ENCODE measurements around the gene UBTD1. TPM values are rescaled to one million over a fixed set of nuclear protein-coding genes. Genes with fewer than 3 reads are reported as not detected.
"Not testable (repeated sequence)": the region's sequence is repeated elsewhere in the genome, so short reads cannot be mapped to it uniquely, and the experiment has no call there.

Gene UBTD1
- polyA plus RNA-seq, 4 donors: 1.1 to 7.6 (median 4.8) TPM

- peak in 1 of 2 donors; percentile 11 for DNase-seq
- Histone ChIP-seq H3K4me3 (ENCODE audit: low read depth in 1 of 3, low read length in 3 of 3) (no peak overlapping the region), H3K27me3 (ENCODE audit: control insufficient read depth in 3 of 3, insufficient read depth in 3 of 3, low read length in 3 of 3) (no peaks in the 10 kb centered on the region), H3K36me3 (ENCODE audit: control insufficient read depth in 3 of 3, insufficient read depth in 2 of 3, low read depth in 1 of 3, low read length in 3 of 3) (no peaks in the 10 kb centered on the region), H3K4me1 (ENCODE audit: control insufficient read depth in 3 of 3, insufficient read depth in 2 of 3, low read depth in 1 of 3, low read length in 2 of 3) (no peaks in the 10 kb centered on the region), H3K9me3 (ENCODE audit: control insufficient read depth in 2 of 2, insufficient read depth in 1 of 2, low read depth in 1 of 2, low read length in 1 of 2) (peaks cover 0 to 1% of the 10 kb centered on the region in 2 donors), H3K27ac (ENCODE audit: low read depth in 1 of 3, low read length in 2 of 3) (no peak overlapping the region)
- 68 to 70% (median 69%) methylated on average over 13 of the region's 13 CpGs for WGBS, 3 donors
- no peak for FAIRE-seq
These were observed 51.0 kb downstream of the UBTD1 start for GRCh38 chr10:97549587-97550322.

GRCh38 chr10:97550336-97551149 is 51.8 kb downstream of the UBTD1 start:
- no peak for FAIRE-seq
- no peak for DNase-seq
- Histone ChIP-seq H3K9me3 (ENCODE audit: control insufficient read depth in 2 of 2, insufficient read depth in 1 of 2, low read depth in 1 of 2, low read length in 1 of 2) (peaks cover 0 to 6% of the 10 kb centered on the region in 2 donors), H3K4me3 (ENCODE audit: low read depth in 1 of 3, low read length in 3 of 3) (no peak overlapping the region), H3K36me3 (ENCODE audit: control insufficient read depth in 3 of 3, insufficient read depth in 2 of 3, low read depth in 1 of 3, low read length in 3 of 3) (no peaks in the 10 kb centered on the region), H3K27me3 (ENCODE audit: control insufficient read depth in 3 of 3, insufficient read depth in 3 of 3, low read length in 3 of 3) (no peaks in the 10 kb centered on the region), H3K4me1 (ENCODE audit: control insufficient read depth in 3 of 3, insufficient read depth in 2 of 3, low read depth in 1 of 3, low read length in 2 of 3) (no peaks in the 10 kb centered on the region), H3K27ac (ENCODE audit: low read depth in 1 of 3, low read length in 2 of 3) (no peak overlapping the region)
- WGBS, 3 donors: 85 to 89% (median 88%) methylated on average over 10 of the region's 10 CpGs

- Histone ChIP-seq H3K27ac (ENCODE audit: low read depth in 1 of 3, low read length in 2 of 3) (no peak overlapping the region), H3K4me3 (ENCODE audit: low read depth in 1 of 3, low read length in 3 of 3) (no peak overlapping the region), H3K9me3 (ENCODE audit: control insufficient read depth in 2 of 2, insufficient read depth in 1 of 2, low read depth in 1 of 2, low read length in 1 of 2) (peaks cover 0 to 6% of the 10 kb centered on the region in 2 donors), H3K4me1 (ENCODE audit: control insufficient read depth in 3 of 3, insufficient read depth in 2 of 3, low read depth in 1 of 3, low read length in 2 of 3) (no peaks in the 10 kb centered on the region), H3K36me3 (ENCODE audit: control insufficient read depth in 3 of 3, insufficient read depth in 2 of 3, low read depth in 1 of 3, low read length in 3 of 3) (no peaks in the 10 kb centered on the region), H3K27me3 (ENCODE audit: control insufficient read depth in 3 of 3, insufficient read depth in 3 of 3, low read length in 3 of 3) (no peaks in the 10 kb centered on the region)
- 85 to 95% (median 87%) methylated on average over 6 of the region's 6 CpGs for WGBS, 3 donors
- FAIRE-seq: no peak
- DNase-seq: no peak
These were observed 52.5 kb downstream of the UBTD1 start for GRCh38 chr10:97551271-97551670.

GRCh38 chr10:97553575-97554031 is 54.9 kb downstream of the UBTD1 start:
- Histone ChIP-seq H3K27me3 (ENCODE audit: control insufficient read depth in 3 of 3, insufficient read depth in 3 of 3, low read length in 3 of 3) (no peaks in the 10 kb centered on the region), H3K4me3 (ENCODE audit: low read depth in 1 of 3, low read length in 3 of 3) (no peak overlapping the region), H3K36me3 (ENCODE audit: control insufficient read depth in 3 of 3, insufficient read depth in 2 of 3, low read depth in 1 of 3, low read length in 3 of 3) (no peaks in the 10 kb centered on the region), H3K4me1 (ENCODE audit: control insufficient read depth in 3 of 3, insufficient read depth in 2 of 3, low read depth in 1 of 3, low read length in 2 of 3) (no peaks in the 10 kb centered on the region), H3K9me3 (ENCODE audit: control insufficient read depth in 2 of 2, insufficient read depth in 1 of 2, low read depth in 1 of 2, low read length in 1 of 2) (peaks cover 0 to 6% of the 10 kb centered on the region in 2 donors), H3K27ac (ENCODE audit: low read depth in 1 of 3, low read length in 2 of 3) (no peak overlapping the region)
- no peak for FAIRE-seq
- DNase-seq: peak; percentile 58 to 59
- 16 to 25% (median 18%) methylated on average over 6 of the region's 6 CpGs for WGBS, 3 donors

GRCh38 chr10:97554336-97554735 is 55.6 kb downstream of the UBTD1 start:
- H3K4me1 ChIP-seq (ENCODE audit: control insufficient read depth in 3 of 3, insufficient read depth in 2 of 3, low read depth in 1 of 3, low read length in 2 of 3); FAIRE-seq; H3K27ac ChIP-seq (ENCODE audit: low read depth in 1 of 3, low read length in 2 of 3); H3K4me3 ChIP-seq (ENCODE audit: low read depth in 1 of 3, low read length in 3 of 3); DNase-seq; H3K9me3 ChIP-seq (ENCODE audit: control insufficient read depth in 2 of 2, insufficient read depth in 1 of 2, low read depth in 1 of 2, low read length in 1 of 2); H3K36me3 ChIP-seq (ENCODE audit: control insufficient read depth in 3 of 3, insufficient read depth in 2 of 3, low read depth in 1 of 3, low read length in 3 of 3); H3K27me3 ChIP-seq (ENCODE audit: control insufficient read depth in 3 of 3, insufficient read depth in 3 of 3, low read length in 3 of 3): not testable (repeated sequence)
- WGBS, 3 donors: 93 to 94% (median 93%) methylated on average over 5 of the region's 5 CpGs

GRCh38 chr10:97555541-97555940 is 56.8 kb downstream of the UBTD1 start:
- WGBS, 3 donors: 89 to 99% (median 93%) methylated on average over 7 to 10 of the region's 10 CpGs
- FAIRE-seq; H3K4me3 ChIP-seq (ENCODE audit: low read depth in 1 of 3, low read length in 3 of 3); DNase-seq; H3K27ac ChIP-seq (ENCODE audit: low read depth in 1 of 3, low read length in 2 of 3); H3K9me3 ChIP-seq (ENCODE audit: control insufficient read depth in 2 of 2, insufficient read depth in 1 of 2, low read depth in 1 of 2, low read length in 1 of 2); H3K27me3 ChIP-seq (ENCODE audit: control insufficient read depth in 3 of 3, insufficient read depth in 3 of 3, low read length in 3 of 3); H3K36me3 ChIP-seq (ENCODE audit: control insufficient read depth in 3 of 3, insufficient read depth in 2 of 3, low read depth in 1 of 3, low read length in 3 of 3); H3K4me1 ChIP-seq (ENCODE audit: control insufficient read depth in 3 of 3, insufficient read depth in 2 of 3, low read depth in 1 of 3, low read length in 2 of 3): not testable (repeated sequence)

- DNase-seq; H3K4me3 ChIP-seq (ENCODE audit: low read depth in 1 of 3, low read length in 3 of 3): not testable (repeated sequence)
These were observed 62.1 kb downstream of the UBTD1 start for GRCh38 chr10:97560731-97561381.

DNA sequence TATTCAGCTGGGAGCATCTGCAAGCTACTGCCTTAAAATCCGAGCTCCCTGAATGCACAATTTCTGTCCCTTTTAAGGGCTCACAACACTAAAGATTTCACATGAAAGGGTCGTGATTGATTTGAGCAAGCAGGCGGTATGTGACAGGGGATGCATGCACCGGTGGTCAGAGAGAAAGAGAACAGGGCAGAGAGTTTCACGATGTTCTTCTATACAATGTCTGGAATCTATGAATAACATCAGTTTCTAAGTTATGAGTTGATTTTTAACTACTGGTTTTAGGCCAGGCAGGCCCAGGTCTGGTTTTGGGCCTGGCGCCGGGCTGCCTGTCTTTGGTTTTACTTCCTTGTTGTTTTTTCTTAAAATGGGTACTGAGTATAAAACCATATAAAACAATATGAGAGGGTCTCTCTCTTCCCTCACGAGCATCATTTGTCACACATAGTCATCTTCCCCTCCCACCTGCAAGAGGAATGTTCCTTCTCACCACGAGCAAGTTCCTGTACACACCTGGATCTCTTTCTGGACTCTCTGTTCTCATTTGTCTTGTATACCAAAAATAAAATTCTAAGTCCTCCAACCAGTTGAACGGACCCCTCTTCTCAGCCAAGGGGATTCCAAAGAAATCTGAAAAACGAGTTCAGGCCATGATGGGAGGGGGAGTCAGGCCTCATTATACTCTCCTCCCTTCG is 62.8 kb downstream of the UBTD1 start:
- not testable (repeated sequence) for FAIRE-seq; H3K27me3 ChIP-seq (ENCODE audit: control insufficient read depth in 3 of 3, insufficient read depth in 3 of 3, low read length in 3 of 3); H3K4me1 ChIP-seq (ENCODE audit: control insufficient read depth in 3 of 3, insufficient read depth in 2 of 3, low read depth in 1 of 3, low read length in 2 of 3); H3K36me3 ChIP-seq (ENCODE audit: control insufficient read depth in 3 of 3, insufficient read depth in 2 of 3, low read depth in 1 of 3, low read length in 3 of 3); H3K4me3 ChIP-seq (ENCODE audit: low read depth in 1 of 3, low read length in 3 of 3); DNase-seq; H3K9me3 ChIP-seq (ENCODE audit: control insufficient read depth in 2 of 2, insufficient read depth in 1 of 2, low read depth in 1 of 2, low read length in 1 of 2); H3K27ac ChIP-seq (ENCODE audit: low read depth in 1 of 3, low read length in 2 of 3)
- WGBS, 3 donors: 87 to 93% (median 87%) methylated on average over 12 of the region's 12 CpGs

More at GRCh38 chr10:97560731-97561381, 62.1 kb downstream of the UBTD1 start:
- not testable (repeated sequence) for H3K9me3 ChIP-seq (ENCODE audit: control insufficient read depth in 2 of 2, insufficient read depth in 1 of 2, low read depth in 1 of 2, low read length in 1 of 2); H3K27me3 ChIP-seq (ENCODE audit: control insufficient read depth in 3 of 3, insufficient read depth in 3 of 3, low read length in 3 of 3); H3K4me1 ChIP-seq (ENCODE audit: control insufficient read depth in 3 of 3, insufficient read depth in 2 of 3, low read depth in 1 of 3, low read length in 2 of 3); FAIRE-seq; H3K27ac ChIP-seq (ENCODE audit: low read depth in 1 of 3, low read length in 2 of 3); H3K36me3 ChIP-seq (ENCODE audit: control insufficient read depth in 3 of 3, insufficient read depth in 2 of 3, low read depth in 1 of 3, low read length in 3 of 3)
- WGBS, 3 donors: 81 to 93% (median 91%) methylated on average over 17 of the region's 17 CpGs
